ENCODE data around the gene TBC1D4.

DNA sequence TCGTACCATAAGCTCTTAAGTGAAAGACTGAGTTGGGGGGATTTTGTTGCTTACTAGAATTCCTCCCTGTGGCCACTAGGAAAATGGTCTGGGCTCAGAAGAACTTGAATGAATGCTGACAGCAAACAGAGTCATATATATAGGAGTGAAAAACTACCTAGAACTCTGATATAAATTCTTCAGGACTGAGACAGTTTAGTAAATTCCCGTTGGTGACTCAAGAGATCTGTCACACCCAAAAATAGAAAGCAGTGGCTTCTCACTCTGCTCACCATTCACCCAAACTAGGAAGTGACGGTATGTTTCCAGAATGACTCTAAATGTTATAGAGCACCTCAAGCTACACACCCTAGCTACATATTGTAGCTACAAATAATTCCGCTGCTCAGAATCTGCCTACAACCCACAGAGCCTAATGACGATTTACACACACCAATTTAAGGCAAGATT lies 116.2 kb downstream of the TBC1D4 start:
- TF ChIP-seq POLR2A (IDR thresholded peaks at IDR 0.05): no peak
- TF ChIP-seq, protein P1, sequence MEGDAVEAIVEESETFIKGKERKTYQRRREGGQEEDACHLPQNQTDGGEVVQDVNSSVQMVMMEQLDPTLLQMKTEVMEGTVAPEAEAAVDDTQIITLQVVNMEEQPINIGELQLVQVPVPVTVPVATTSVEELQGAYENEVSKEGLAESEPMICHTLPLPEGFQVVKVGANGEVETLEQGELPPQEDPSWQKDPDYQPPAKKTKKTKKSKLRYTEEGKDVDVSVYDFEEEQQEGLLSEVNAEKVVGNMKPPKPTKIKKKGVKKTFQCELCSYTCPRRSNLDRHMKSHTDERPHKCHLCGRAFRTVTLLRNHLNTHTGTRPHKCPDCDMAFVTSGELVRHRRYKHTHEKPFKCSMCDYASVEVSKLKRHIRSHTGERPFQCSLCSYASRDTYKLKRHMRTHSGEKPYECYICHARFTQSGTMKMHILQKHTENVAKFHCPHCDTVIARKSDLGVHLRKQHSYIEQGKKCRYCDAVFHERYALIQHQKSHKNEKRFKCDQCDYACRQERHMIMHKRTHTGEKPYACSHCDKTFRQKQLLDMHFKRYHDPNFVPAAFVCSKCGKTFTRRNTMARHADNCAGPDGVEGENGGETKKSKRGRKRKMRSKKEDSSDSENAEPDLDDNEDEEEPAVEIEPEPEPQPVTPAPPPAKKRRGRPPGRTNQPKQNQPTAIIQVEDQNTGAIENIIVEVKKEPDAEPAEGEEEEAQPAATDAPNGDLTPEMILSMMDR (IDR thresholded peaks at IDR 0.05): no peak
- TF ChIP-seq EP300 (IDR thresholded peaks at IDR 0.05): no peak
